ENCODE data around the gene SPOUT1.

SPOUT1 gene

DNA sequence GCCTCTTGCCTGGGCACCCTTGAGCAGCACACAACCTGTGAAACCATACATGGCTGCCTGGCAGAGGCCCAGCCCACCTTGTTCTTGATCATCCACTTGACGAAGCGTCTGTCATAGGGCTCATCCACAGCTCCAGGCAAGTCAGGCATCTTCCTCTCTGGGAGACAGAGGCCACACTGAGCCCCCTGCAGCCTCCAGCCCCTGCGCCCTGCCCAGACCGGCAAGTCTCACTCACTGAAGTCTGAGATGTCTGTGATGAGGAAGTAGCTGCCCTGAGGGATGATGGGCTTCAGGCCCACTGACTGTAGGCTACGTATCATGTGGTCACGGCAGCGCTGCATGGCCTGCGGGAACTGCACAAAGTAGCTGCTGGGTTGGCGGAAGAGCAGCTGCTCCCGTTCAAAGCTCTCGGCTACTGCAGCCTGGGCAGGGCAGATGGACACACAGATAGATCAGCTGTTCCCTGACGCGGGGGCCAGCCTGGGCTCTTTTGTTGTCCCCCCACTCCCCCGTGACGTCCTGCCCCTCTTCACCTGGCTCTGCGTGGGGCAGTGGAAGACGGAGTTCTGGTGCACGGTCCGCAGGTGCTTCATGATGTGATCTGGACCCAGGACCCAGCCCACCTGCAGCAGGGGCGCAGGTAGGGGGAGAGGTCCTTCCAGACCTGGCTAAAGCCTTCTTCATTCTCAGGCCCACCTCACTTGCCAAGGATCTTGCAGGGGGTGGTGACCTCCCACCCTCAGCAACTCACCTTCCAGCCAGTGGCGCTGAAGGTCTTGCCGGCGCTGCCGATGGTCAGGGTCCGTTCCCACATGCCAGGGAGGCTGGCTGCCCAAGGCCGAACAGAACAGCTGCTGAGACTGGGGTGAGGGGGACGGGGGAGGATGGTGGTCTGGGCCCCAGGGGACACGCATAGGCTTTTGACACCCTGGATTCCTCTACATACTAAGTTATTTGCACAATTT lies 5.9 kb upstream of the SPOUT1 start:
- DNase-seq = no peak

DNA sequence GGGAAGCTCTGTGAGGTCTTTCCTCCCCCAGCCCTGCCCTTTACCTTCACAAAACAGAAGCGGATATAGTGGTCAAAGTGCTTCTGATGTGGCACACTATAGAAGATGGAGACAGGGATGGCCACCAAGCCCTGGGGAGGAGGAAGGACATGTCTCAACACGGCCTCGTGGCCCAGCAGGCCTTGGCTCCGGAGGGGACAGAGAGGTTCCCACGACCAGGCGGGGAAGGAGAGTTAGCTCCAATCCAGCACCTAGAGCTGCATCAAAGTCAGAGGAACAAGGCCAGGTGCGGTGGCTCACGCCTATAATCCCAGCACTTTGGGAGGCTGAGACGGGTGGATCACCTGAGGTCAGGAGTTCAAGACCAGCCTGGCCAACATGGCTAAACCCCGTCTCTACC lies 4.1 kb upstream of the SPOUT1 start:
- DNase-seq = no peak

DNA sequence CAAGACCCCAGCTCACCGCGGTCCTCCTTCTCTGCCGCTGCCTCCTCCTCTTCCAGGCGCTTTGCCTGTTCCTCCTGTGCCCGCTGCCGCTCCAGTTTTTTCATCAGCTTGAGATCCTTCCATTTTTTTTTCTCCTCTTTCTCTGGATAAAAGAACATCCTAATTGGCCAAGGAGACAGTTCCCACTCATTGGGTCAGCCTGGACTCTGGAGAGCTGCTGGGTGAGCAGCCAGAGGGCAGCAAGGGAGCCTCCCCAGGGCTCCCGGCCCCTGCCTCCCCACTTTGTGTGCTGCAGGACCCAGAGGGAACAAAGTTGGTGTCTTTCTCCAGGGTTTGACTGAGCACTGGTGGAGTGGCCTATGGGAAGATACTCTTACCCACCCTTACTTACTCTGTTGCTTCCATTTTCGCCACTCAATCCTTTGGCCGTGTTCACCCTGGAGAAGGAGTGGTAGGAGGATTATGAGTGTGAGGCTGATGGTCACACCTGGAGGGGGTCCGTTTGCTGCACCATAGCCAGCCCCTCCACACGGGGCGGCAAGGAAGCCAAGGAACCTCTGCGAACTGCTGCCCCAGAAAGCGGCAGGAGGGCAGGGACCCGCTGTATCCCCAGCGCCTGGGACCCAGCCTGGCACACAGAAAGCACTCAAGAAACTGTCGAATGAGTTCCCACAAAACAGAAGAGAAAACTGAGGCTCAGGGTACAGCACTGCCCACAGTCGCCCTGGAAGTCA lies 708 bp downstream of the SPOUT1 start:
- DNase-seq = no peak

DNA sequence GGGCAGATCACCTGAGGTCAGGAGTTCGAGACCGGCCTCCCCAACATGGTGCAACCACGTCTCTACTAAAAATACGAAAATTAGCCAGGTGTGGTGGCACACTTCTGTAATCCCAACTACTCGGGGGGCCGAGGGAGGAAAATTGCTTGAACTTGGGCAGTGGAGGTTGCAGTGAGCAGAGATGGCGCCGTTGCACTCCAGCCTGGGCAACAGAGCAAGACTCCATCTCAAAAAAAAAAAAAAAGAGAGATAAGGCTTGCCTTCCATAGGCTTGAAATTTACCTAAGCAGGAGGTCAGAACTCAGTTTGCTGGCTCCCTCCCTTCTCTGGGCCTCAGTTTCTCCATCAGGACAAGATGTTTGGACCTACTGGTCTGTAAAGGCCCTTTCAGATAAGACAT lies 1.3 kb downstream of the SPOUT1 start:
- no peak for DNase-seq

- DNase-seq = peak in 1 of 2 experiments; percentile 3
Measured at GRCh38 chr9:128825923-128826700, 3.5 kb downstream of the SPOUT1 start.

- DNase-seq = no peak
Measured at GRCh38 chr9:128824911-128825310, 4.7 kb downstream of the SPOUT1 start.

DNA sequence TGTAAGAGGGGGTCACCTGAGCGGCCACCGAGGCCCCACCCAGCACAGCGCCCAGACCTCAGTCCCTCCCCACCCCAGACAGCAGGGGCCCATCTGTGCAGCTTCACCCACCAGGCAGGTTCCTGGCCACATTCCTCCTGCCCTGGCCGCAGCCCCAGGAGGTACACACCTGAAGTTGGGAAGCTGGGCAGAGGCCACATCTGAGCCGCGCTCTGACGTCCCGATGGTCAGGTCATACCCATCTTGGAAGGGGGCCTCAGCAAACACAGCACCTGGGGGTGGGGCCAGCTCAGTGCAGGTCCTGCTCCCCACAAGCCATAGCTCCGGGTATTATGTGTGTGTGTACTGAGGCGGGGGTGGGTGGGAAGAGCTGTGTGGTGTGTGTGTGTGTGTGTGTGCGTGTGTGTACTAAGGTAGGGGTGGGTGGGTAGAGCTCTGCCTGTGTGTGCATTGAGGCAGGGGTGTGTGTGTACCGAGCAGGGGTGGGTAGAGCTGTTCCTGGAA lies 5.6 kb downstream of the SPOUT1 start:
- no peak for DNase-seq

DNA sequence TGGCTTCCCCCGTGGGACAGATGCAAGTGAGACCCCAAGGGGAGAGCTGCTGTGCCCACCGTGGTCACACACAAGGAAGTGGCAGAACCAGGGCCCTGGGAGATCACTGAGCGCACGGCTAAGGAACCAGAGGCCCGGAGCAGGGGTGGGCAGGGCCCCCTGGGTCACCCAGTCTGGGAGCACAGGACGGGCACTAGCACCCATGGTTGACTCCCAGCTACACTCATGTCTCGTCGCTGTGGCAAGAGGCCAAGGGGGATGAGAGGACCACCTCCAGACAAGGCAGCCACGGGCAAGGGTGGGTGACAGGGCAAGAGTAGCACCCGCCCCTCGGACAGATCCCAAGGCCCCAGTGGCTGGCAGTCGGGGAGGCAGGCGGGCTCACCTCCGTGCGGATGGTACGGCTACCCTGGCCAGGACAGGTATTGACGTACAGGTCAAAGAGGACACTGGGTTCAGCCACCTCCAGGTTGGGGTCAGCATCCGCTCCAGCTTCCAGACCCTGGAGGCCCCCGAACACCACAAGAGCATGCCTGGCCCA lies 6.2 kb downstream of the SPOUT1 start:
- no peak for DNase-seq

- DNase-seq = no peak
Measured at GRCh38 chr9:128822407-128823042, 7.1 kb downstream of the SPOUT1 start.

- no peak for DNase-seq
Measured at GRCh38 chr9:128821584-128822406, 7.8 kb downstream of the SPOUT1 start.

DNA sequence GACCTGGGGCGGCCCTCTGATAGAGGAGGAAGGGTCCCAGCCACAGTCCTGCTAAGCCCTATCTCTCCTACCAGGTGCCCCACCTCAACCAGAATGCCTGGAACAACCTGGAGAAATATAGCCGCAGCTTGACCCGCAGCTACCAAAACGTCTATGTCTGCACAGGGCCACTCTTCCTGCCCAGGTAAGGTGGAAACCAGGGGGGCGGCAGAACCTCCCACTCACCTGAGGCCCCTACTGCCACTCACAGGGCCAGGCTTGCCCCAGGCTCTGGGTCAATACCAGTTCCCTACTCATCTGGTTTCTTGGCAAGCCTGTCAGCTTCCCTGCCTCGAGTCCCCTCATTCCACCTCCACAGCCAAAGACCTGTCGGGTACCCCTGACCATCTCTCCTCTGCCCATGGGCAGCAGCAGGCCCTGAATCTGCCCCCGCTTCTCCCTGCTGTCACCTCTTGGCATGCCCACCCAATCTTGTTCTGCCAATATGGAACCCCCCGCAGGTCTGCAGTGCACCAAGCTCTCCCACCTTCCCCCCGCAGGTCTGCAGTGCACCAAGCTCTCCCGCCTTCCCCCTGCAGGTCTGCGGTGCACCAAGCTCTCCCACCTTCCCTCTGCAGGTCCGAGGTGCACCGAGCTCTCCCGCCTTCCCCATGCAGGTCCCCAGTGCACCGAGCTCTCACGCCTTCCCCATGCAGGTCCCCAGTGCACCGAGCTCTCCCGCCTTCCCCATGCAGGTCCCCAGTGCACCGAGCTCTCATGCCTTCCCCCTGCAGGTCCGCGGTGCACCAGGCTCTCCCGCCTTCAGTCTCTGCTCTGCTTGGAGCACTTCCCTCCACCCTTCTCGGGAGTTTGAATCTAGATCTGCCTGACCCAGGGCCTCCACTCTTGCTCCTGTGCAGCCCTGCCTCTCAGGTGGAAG lies 8.7 kb downstream of the SPOUT1 start:
- no peak for DNase-seq

DNA sequence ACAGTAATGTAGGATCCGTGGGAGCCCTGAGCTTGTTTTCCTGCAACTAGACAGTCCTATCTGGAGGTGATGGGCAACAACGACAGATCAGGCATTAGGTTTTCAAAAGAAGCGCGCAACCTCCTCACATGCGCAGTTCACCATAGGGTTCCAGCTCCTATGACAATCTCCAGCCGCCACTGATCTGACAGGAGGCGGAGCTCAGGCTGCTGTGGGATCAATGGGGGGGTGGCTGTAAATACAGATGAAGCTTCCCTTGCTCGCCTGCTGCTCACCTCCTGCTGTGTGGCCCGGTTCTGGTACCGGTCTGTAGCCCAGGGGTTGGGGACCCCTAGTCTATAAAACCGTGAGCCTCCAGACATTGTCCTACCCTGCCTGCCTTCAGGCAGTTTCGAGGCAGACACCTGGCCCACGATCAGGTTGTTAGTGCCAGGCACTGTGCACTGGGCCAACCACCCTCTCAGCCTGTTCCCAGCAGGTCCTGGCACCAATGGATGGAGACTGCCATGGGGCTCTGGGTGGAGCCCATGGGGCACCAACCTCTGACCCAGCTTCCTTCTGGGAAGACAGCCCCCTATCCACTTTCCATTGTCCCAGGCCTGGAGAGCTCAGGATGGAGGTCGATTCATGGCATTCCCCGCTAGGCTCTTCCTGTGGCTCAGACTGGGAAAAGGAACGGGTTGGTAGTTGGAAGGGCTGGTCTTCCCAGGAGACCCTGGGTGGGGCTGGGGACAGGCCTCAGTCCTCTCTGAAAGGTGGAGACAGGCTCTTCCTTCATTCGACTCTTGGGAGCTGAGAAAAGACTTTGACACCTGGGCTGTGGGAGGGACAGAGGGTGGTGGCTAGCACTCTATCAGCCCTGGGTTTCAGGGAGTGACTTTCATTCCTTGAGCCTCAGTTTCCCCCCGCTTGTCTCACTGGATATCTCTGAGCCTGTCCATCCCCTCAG lies 9.6 kb downstream of the SPOUT1 start:
- DNase-seq = peak in 1 of 2 experiments; percentile 18

GRCh38 chr9:128818839-128819715 lies 10.5 kb downstream of the SPOUT1 start:
- peak in 1 of 2 experiments; percentile 55 for DNase-seq

- DNase-seq = peak; percentile 97 to 98
Measured at GRCh38 chr9:128818099-128818838, 11.3 kb downstream of the SPOUT1 start, which contains the start of gene ENDOG. Gene ENDOG, plus strand, starts transcription at chr9:128818500. Its CDS starts 185 bp downstream, at chr9:128818685.

- DNase-seq = no peak
Measured at GRCh38 chr9:128810873-128811272, 18.7 kb downstream of the SPOUT1 start.

- DNase-seq = no peak
Measured at GRCh38 chr9:128809831-128810230, 19.8 kb downstream of the SPOUT1 start.

DNA sequence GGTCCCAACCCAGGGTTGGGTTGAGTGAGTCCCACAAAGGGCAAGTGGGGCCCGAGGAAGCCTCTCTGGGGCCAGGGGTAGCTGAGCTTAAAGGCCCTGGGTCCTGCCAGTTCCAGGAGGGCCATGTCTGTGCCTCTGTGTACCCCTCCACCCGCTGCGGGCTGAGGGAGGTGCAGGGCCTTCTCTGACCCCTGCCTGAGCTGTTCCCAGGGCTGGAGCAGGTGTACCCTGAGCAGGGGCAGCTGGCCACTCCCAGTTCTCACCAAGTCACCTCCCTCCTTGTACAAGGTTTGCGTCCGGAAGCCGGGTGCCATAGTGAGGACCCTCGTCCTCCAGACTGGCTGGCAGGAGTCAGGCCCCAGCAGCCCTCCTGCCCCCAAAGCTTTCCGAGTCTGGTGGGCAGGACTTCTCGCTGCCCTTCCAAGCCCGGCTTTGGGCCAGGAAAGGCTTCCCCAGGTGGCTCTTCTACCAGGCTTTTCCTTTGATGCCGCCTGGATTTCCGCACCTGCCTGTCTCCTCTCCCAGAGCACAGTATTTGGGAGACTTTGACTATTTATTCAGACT lies 20.5 kb downstream of the SPOUT1 start:
- no peak for DNase-seq
